Skeletal muscle cell (primary cell): ENCODE measurements around the gene SHBG.
A peak's percentile ranks its signal among the peaks of the same experiment; 100 is the strongest.
"Not testable (repeated sequence)": the region's sequence is repeated elsewhere in the genome, so short reads cannot be mapped to it uniquely, and the experiment has no call there.

Experiments
- DNase-seq: peaks from one replicate; pipeline ENCODE4 v3.0.0-alpha.2; 2010; ENCODE audit warnings: low read depth
- H3K4me3 ChIP-seq: 2 replicates; pipeline ENCODE4 v1.5.1; 2011; ENCODE audit warnings: low read depth, mild to moderate bottlenecking, control low read depth, low read length, moderate library complexity

SHBG gene

GRCh38 chr17:7610641-7611040 lies 19.3 kb upstream of the SHBG start:
- no peak overlapping the region for H3K4me3 ChIP-seq
- DNase-seq = no peak

GRCh38 chr17:7611635-7612293 lies 18.2 kb upstream of the SHBG start:
- no peak overlapping the region for H3K4me3 ChIP-seq
- no peak for DNase-seq

GRCh38 chr17:7612294-7612640 lies 17.7 kb upstream of the SHBG start:
- H3K4me3 ChIP-seq = no peak overlapping the region
- DNase-seq = no peak

GRCh38 chr17:7613769-7614424 lies 16.0 kb upstream of the SHBG start:
- peak overlapping the region; percentile 90 for H3K4me3 ChIP-seq
- DNase-seq = no peak

- peak; percentile 99 for DNase-seq
- H3K4me3 ChIP-seq = peak within 1 kb of the TSS; percentile 90
Measured at GRCh38 chr17:7614425-7615264, 15.3 kb upstream of the SHBG start, which contains the start of gene FXR2. Gene FXR2, minus strand, starts transcription at chr17:7614897. Its CDS starts 365 bp downstream, at chr17:7614532.

- H3K4me3 ChIP-seq = peak overlapping the region; percentile 44
- DNase-seq = no peak
Measured at GRCh38 chr17:7615265-7615747, 14.6 kb upstream of the SHBG start.

GRCh38 chr17:7618608-7619007 lies 11.3 kb upstream of the SHBG start:
- no peak for DNase-seq
- H3K4me3 ChIP-seq = no peak overlapping the region

GRCh38 chr17:7620835-7621234 lies 9.1 kb upstream of the SHBG start:
- no peak for DNase-seq
- H3K4me3 ChIP-seq = no peak overlapping the region

GRCh38 chr17:7623661-7624060 lies 6.3 kb upstream of the SHBG start:
- no peak for DNase-seq

GRCh38 chr17:7625749-7626148 lies 4.2 kb upstream of the SHBG start:
- H3K4me3 ChIP-seq, DNase-seq: not testable (repeated sequence)

More at GRCh38 chr17:7623661-7624060, 6.3 kb upstream of the SHBG start:
- H3K4me3 ChIP-seq = no peak overlapping the region

GRCh38 chr17:7626307-7626706 lies 3.6 kb upstream of the SHBG start:
- peak overlapping the region; percentile 80 for H3K4me3 ChIP-seq
- DNase-seq = no peak

- H3K4me3 ChIP-seq = peak overlapping the region; percentile 80
- no peak for DNase-seq
Measured at GRCh38 chr17:7626956-7627249, 3.0 kb upstream of the SHBG start.

GRCh38 chr17:7627250-7628121 lies 2.4 kb upstream of the SHBG start, which contains the start of gene SAT2:
Gene SAT2, minus strand, starts transcription at chr17:7627821. Its CDS starts 186 bp downstream, at chr17:7627635.
- peak; percentile 82 for DNase-seq
- peak within 1 kb of the TSS; percentile 80 for H3K4me3 ChIP-seq

- no peak for DNase-seq
- H3K4me3 ChIP-seq = no peak overlapping the region
Measured at GRCh38 chr17:7631398-7632380, 1.8 kb downstream of the SHBG start.

GRCh38 chr17:7632492-7632894 lies 2.6 kb downstream of the SHBG start:
- DNase-seq = no peak
- no peak overlapping the region for H3K4me3 ChIP-seq

- H3K4me3 ChIP-seq = no peak overlapping the region
- DNase-seq = no peak
Measured at GRCh38 chr17:7633093-7633492, 3.2 kb downstream of the SHBG start.

- H3K4me3 ChIP-seq = no peak overlapping the region
- DNase-seq = no peak
Measured at GRCh38 chr17:7634384-7634783, 4.4 kb downstream of the SHBG start.

- no peak overlapping the region for H3K4me3 ChIP-seq
- no peak for DNase-seq
Measured at GRCh38 chr17:7636163-7636562, 6.2 kb downstream of the SHBG start.
